Testis (tissue), 3 donors: Measurements from ENCODE around the gene FRMD4B. TPM values are rescaled to one million over a fixed set of nuclear protein-coding genes. Genes with fewer than 3 reads are reported as not detected.

Experiments
- DNase-seq: peaks from one replicate; pipeline ENCODE4 v3.0.0-alpha.2; 2019
- H3K27ac ChIP-seq, 2 donors: fragments of 200-600 bp; sonication (generic); one replicate each; pipeline ENCODE4 v1.5.1; 2019
- H3K27me3 ChIP-seq: fragments of 200-600 bp; sonication (generic); one replicate; pipeline ENCODE4 v1.5.1; 2019
- H3K36me3 ChIP-seq: fragments of 200-600 bp; sonication (generic); one replicate; pipeline ENCODE4 v1.5.1; 2017; ENCODE audit warnings: low read depth; ENCODE audit errors: missing control alignments
- H3K4me1 ChIP-seq: fragments of 200-600 bp; sonication (generic); one replicate; pipeline ENCODE4 v1.5.1; 2019
- H3K4me3 ChIP-seq, 2 donors: fragments of 200-600 bp; sonication (generic); one replicate each; pipeline ENCODE4 v1.5.1; 2017 to 2019
- H3K9me3 ChIP-seq: fragments of 200-600 bp; sonication (generic); one replicate; pipeline ENCODE4 v1.5.1; 2017
- POLR2A ChIP-seq: fragments of 450-650 bp; IDR thresholded peaks from one replicate; pipeline ENCODE4 v1.6.1; 2017; ENCODE audit warnings: antibody characterized with exemption, mild to moderate bottlenecking, moderate library complexity
- WGBS, 2 donors: methylation state at CpG; one replicate each; pipeline ENCODE4 v1.1.5; 2018; 5-methylcytosine and 5-hydroxymethylcytosine counted together
- intact Hi-C: fragments of 100-400 bp; cut with DNase I; formaldehyde crosslinking; loops from one replicate; pipeline ENCODE4 v1.15.1; 2023; ENCODE audit warnings: low total_unique reads
- polyA plus RNA-seq: library from polyadenylated mRNA; stranded (reverse); fragments of 350-450 nt; fragmentation: Illumina TruSeq; extraction: RNeasy Lipid Tissue Mini Kit (QIAGEN cat#74804); gene quantifications from one replicate; pipeline ENCODE4 v1.2.3, GENCODE V29; 2014; ENCODE audit warnings: low read depth, low replicate concordance; ENCODE audit not compliant: insufficient read depth
- total RNA-seq, 2 donors: library from RNA; depleted of rRNA; stranded (reverse); fragments of >200 nt; gene quantifications; one replicate each; pipeline ENCODE4 v1.2.3, GENCODE V29; 2016
- TF ChIP-seq, protein P1 (sequence below), 3 experiments: fragments of 450-650 bp in 2 of 3; fragments of 200-600 bp in 1 of 3; sonication (generic) in 1 of 3; IDR thresholded peaks; one replicate each; pipeline ENCODE4 v1.5.1; 2016 to 2019; ENCODE audit warnings: antibody characterized with exemption in 3 of 3, mild to moderate bottlenecking in 2 of 3, moderate library complexity in 1 of 3

Gene FRMD4B
- total and polyA plus RNA-seq, 3 donors from 2014 or later, result 10.2 to 17.8 (median 13.7) TPM

GRCh38 chr3:69186575-69187093 is 199.3 kb downstream of the FRMD4B start:
- Histone ChIP-seq H3K4me3 (no peak overlapping the region), H3K27me3 (no peaks in the 10 kb centered on the region), H3K4me1 (no peaks in the 10 kb centered on the region), H3K36me3 (no peaks in the 10 kb centered on the region), H3K27ac (no peak overlapping the region), H3K9me3 (no peaks in the 10 kb centered on the region)
- DNase-seq, result no peak
- intact Hi-C loops, result no loop called here
- 87 to 96% methylated on average over 4 of the region's 4 CpGs for WGBS, 2 donors
- TF ChIP-seq, protein P1, sequence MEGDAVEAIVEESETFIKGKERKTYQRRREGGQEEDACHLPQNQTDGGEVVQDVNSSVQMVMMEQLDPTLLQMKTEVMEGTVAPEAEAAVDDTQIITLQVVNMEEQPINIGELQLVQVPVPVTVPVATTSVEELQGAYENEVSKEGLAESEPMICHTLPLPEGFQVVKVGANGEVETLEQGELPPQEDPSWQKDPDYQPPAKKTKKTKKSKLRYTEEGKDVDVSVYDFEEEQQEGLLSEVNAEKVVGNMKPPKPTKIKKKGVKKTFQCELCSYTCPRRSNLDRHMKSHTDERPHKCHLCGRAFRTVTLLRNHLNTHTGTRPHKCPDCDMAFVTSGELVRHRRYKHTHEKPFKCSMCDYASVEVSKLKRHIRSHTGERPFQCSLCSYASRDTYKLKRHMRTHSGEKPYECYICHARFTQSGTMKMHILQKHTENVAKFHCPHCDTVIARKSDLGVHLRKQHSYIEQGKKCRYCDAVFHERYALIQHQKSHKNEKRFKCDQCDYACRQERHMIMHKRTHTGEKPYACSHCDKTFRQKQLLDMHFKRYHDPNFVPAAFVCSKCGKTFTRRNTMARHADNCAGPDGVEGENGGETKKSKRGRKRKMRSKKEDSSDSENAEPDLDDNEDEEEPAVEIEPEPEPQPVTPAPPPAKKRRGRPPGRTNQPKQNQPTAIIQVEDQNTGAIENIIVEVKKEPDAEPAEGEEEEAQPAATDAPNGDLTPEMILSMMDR (IDR thresholded peaks at IDR 0.05), result no peak
- no peak for TF ChIP-seq POLR2A

- Histone ChIP-seq H3K4me3 (no peak overlapping the region), H3K9me3 (no peaks in the 10 kb centered on the region), H3K27ac (no peak overlapping the region), H3K36me3 (no peaks in the 10 kb centered on the region), H3K27me3 (no peaks in the 10 kb centered on the region), H3K4me1 (no peaks in the 10 kb centered on the region)
- no peak for DNase-seq
- TF ChIP-seq, protein P1 (IDR thresholded peaks at IDR 0.05), result no peak
- no peak for TF ChIP-seq POLR2A
- 85 to 88% methylated on average over 8 of the region's 8 CpGs for WGBS, 2 donors
- intact Hi-C loops, result no loop called here
Measured at GRCh38 chr3:69182588-69183316, 203.1 kb downstream of the FRMD4B start.

GRCh38 chr3:69181592-69182211 is 204.2 kb downstream of the FRMD4B start:
- no peaks in the 10 kb centered on the region for H3K9me3 ChIP-seq
- H3K4me1 ChIP-seq, result no peaks in the 10 kb centered on the region
- no peaks in the 10 kb centered on the region for H3K36me3 ChIP-seq
- H3K4me3 ChIP-seq, result no peak overlapping the region
- TF ChIP-seq, protein P1 (IDR thresholded peaks at IDR 0.05), result no peak
- TF ChIP-seq POLR2A, result no peak
- WGBS, 2 donors, result 57 to 68% methylated on average over 9 of the region's 9 CpGs
- intact Hi-C loops, result no loop called here
- no peaks in the 10 kb centered on the region for H3K27me3 ChIP-seq
- H3K27ac ChIP-seq, result peak overlapping the region in 1 of 2 donors; percentile 1
- DNase-seq, result no peak

- H3K9me3 ChIP-seq, result no peaks in the 10 kb centered on the region
- no peaks in the 10 kb centered on the region for H3K36me3 ChIP-seq
- no peak for DNase-seq
- WGBS, 2 donors, result 82 to 83% methylated on average over 22 to 23 of the region's 23 CpGs
- H3K4me3 ChIP-seq, result no peak overlapping the region
- H3K4me1 ChIP-seq, result no peaks in the 10 kb centered on the region
- intact Hi-C loops, result no loop called here
- no peaks in the 10 kb centered on the region for H3K27me3 ChIP-seq
- no peak for TF ChIP-seq POLR2A
- TF ChIP-seq, protein P1 (IDR thresholded peaks at IDR 0.05), result no peak
- peak overlapping the region in 1 of 2 donors; percentile 1 for H3K27ac ChIP-seq
Measured at GRCh38 chr3:69180869-69181591, 204.9 kb downstream of the FRMD4B start.
